Right hindlimb (tissue), 1 donor: Measurements from ENCODE around the gene YIF1A.
"Not testable (repeated sequence)": the region's sequence is repeated elsewhere in the genome, so short reads cannot be mapped to it uniquely, and the experiment has no call there.

Experiments
- DNase-seq: peaks from one replicate; pipeline ENCODE4 v3.0.0-alpha.2; 2018

YIF1A gene

DNA sequence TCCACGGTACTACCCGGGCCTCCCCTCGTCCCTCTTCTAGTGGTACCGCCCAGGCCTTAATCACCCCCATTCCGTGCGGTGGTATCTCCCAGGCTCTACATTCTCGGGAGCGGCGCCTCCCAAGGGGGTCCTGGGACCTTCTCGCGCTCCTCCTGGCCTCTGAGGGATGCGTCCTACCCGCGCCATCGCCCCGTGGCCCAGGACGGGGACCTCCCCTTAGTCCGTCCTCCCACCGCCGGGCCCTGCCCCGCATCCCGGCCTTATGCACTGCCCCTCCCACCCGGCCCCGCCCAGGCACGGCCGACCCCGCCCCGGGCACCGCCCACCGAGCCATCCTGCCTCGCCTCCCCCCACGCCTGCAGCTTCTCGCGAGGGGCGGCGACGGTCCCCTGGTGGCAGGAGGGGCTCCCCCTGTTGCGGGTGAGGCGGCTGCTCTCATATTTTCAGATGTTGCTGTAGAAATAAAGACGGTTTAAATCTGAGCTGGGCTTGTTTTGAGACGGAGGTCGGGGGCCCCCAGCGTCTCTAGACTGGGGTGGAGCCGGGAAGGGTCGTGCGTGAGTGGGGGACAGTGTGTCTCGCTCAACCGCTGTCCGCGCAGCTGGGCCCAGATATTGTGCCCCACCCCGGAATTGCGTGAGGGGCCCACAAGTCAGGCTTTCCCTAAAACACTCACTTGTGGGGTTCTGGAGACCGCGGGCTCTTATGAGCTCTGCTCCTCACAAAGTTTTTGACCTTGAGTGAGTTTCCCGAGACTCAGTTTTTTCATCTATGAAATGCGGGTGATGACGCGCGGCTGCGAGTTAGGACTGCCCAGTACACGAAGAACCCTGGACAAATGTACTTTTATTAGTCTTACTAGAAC lies 21.3 kb downstream of the YIF1A start:
- DNase-seq: peak; percentile 96

GRCh38 chr11:66267039-66267378 lies 21.9 kb downstream of the YIF1A start:
- no peak for DNase-seq

DNA sequence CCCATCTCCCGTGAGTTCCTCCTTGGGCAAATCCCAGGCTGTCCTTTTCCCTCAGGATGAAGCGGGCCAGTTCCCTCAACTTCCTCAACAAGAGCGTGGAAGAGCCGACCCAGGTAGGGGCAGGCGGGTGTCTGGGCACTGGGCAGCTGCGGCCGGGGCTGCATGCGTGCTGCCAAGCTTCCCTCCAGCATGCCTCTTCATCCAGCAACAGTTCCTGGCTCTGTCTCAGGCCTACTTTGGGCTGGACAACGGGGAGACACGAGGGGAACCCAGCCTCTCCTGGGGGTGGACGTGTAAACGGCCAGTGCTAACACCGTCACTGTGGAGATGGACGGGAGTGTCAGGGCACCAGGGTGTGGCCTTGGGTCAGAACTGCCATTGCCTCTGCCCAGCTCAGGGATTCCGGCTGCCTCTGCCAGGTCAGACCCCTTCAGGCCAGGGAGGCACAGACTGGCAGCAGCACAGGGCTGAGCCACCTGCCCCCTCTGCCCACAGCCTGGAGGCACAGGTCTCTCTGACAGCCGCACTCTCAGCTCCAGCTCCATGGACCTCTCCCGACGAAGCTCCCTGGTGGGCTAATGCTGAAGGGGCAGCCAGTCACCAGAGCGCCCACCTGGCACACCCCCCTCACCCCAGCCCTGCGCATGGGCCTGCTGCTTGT lies 22.4 kb downstream of the YIF1A start:
- no peak for DNase-seq

DNA sequence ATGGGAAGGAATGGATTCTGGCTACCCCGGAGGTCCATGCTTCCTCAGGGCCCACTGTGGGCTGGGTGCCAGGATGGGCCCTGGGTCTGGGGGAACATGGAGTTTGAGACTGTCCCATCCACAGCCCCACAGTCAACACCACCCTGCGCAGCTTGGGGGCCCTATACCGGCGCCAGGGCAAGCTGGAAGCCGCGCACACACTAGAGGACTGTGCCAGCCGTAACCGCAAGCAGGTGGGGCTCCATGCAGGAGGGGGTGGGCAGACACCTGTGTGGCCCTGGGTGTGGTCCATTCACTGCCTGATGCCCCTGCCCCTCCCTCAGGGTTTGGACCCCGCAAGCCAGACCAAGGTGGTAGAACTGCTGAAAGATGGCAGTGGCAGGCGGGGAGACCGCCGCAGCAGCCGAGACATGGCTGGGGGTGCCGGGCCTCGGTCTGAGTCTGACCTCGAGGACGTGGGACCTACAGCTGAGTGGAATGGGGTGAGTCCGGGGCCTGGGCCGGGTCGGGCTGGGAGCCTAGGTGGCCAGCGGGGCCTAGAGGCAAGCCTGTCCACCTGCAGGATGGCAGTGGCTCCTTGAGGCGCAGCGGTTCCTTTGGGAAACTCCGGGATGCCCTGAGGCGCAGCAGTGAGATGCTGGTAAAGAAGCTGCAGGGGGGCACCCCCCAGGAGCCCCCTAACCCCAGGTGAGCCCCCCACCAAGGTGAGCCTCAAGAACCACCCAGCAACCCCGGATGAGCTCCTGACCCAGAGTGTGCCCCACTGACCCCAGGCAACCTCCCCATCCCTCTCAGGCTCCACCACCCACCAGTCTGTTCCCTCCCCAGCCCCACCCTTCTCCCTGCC lies 23.2 kb downstream of the YIF1A start:
- DNase-seq: no peak

GRCh38 chr11:66264914-66265313 lies 24.0 kb downstream of the YIF1A start:
- DNase-seq: no peak

GRCh38 chr11:66264383-66264782 lies 24.6 kb downstream of the YIF1A start:
- no peak for DNase-seq

DNA sequence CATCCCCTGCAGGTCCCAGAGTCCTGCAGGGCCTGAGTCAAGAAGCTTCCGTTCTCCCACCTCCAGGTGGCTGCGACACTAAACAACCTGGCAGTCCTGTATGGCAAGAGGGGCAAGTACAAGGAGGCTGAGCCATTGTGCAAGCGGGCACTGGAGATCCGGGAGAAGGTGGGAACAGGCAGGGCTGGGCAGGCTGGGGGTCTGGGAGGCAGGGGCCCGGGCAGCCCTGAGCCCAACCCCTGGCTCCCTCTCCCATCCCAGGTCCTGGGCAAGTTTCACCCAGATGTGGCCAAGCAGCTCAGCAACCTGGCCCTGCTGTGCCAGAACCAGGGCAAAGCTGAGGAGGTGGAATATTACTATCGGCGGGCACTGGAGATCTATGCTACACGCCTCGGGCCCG lies 25.2 kb downstream of the YIF1A start:
- DNase-seq: no peak

- DNase-seq: no peak
Measured at GRCh38 chr11:66263231-66263630, 25.7 kb downstream of the YIF1A start.

- DNase-seq: no peak
Measured at GRCh38 chr11:66262696-66263095, 26.2 kb downstream of the YIF1A start.

- no peak for DNase-seq
Measured at GRCh38 chr11:66262191-66262590, 26.8 kb downstream of the YIF1A start.

GRCh38 chr11:66261578-66261977 lies 27.4 kb downstream of the YIF1A start:
- DNase-seq: no peak

- no peak for DNase-seq
Measured at GRCh38 chr11:66259956-66260355, 29.0 kb downstream of the YIF1A start.

- DNase-seq: no peak
Measured at GRCh38 chr11:66259225-66259624, 29.7 kb downstream of the YIF1A start.

DNA sequence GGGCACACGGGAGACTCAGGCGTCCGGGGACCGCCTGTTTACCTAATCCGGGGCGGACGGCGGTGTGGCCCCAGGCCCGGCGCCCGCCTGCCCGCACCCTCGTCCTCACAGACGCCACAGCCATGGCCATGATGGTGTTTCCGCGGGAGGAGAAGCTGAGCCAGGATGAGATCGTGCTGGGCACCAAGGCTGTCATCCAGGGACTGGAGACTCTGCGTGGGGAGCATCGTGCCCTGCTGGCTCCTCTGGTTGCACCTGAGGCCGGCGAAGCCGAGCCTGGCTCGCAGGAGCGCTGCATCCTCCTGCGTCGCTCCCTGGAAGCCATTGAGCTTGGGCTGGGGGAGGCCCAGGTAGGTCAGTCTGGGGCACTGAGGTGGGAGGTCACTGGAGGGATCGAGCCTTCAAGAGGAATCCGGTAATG lies 30.5 kb downstream of the YIF1A start:
- DNase-seq: no peak

DNA sequence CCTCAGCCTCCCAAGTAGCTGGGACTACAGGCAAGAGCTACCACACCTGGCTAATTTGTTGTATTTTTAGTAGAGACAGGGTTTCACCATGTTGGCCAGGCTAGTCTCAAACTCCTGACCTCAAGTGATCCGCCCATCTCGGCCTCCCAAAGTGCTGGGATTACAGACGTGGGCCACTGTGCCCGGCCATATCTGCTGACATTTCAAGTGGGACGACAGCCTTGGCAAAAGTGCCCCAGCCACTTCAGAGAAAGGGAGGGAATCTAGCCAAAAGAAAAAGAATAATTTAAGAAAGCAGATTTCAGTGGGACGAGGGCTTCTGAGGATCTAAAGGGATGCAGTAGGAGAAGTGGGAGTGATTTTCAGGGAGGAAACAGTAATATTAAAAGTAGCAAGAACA lies 35.9 kb downstream of the YIF1A start:
- not testable (repeated sequence) for DNase-seq

- no peak for DNase-seq
Measured at GRCh38 chr11:66251809-66252208, 37.1 kb downstream of the YIF1A start.

GRCh38 chr11:66248903-66249302 lies 40.0 kb downstream of the YIF1A start:
- no peak for DNase-seq

GRCh38 chr11:66247801-66248200 lies 41.1 kb downstream of the YIF1A start:
- no peak for DNase-seq

DNA sequence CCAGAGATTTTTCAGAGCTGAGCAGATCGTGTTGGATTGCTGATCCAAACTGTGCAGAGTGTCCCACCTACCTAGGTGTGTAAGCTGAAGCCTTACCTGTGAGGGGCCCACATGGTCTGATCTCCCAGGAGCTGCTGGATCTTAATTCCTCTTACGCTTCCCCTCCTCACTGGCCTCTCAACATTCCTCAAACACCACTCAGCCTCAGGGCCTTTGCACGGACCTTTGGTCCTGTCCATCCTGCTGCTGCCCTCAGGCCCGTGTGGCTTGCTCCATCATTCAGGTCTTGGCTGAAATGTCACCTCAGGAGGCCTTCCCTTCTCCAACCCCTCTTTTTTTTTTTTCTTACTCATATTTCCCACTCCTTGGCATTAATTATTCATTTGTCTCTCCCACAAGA lies 41.6 kb downstream of the YIF1A start:
- no peak for DNase-seq

- peak; percentile 50 for DNase-seq
Measured at GRCh38 chr11:66243782-66244535, 45.0 kb downstream of the YIF1A start.

DNA sequence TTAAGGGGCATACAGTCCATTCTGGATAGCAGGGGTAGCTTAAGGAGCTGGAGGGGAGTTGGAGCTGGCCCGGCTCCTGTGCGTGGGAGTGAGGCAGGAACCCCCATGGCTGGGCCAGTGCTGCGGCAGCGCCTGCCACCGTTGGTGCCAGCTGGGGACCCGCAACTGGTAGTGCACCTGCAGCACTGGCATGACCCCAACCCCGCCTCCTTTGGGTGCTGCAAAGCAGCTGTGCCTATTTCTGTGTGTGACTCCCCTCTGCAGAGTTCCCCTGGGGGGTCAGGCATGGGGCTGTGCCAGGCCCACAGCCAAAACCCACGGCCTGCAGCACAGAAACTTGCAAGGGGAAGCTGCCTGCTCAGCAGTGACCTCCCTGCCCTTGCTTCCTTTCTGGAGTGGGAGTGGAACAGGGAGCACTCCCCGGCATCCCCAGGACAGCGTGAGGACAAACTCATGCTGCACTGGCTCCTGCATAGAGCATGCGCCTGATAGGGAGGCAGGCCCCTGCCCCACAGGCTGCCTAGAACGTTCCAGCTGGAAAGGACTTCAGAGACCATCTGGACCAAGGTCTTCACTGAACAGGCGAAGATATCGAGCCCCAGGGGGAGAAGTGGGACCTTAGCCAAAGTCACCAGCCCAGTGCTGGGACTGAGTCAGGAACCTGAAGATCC lies 46.7 kb downstream of the YIF1A start:
- no peak for DNase-seq

DNA sequence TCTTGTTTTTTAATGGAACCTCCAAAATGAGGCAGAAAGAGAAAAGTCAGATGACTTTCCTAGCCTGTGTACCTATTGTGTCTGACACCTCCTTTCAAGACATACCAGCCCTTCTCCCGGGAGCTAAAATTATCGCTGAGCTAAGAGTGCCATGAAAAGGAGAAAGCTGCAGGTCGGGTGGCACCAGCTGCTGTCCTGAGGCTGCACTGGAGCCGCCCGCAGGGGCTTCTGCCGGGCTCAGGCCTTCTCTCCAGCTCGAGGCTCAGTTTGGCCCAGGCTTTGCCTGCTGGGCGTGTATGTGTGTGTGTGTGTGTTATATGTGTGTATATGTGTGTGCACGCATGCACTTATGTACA lies 48.2 kb downstream of the YIF1A start:
- DNase-seq: no peak
